ENCODE data around the gene GRK3. TPM values are rescaled to one million over a fixed set of nuclear protein-coding genes. Genes with fewer than 3 reads are reported as not detected.

Gene GRK3
- total RNA-seq, 4 donors from 2014 or later: 17.2 to 45.1 (median 27.1) TPM

GRCh38 chr22:25748704-25749103 lies 184.2 kb downstream of the GRK3 start:
- TF ChIP-seq CTCF (IDR thresholded peaks at IDR 0.05): no peak
- ATAC-seq (ENCODE audit: low FRiP score) (no peak), DNase-seq (ENCODE audit: low spot score) (no peak)

GRCh38 chr22:25749420-25750169 lies 185.1 kb downstream of the GRK3 start:
- DNase-seq (ENCODE audit: low spot score): no peak
- ATAC-seq (ENCODE audit: low FRiP score): no peak
- TF ChIP-seq CTCF (IDR thresholded peaks at IDR 0.05): no peak

GRCh38 chr22:25750569-25751173 lies 186.2 kb downstream of the GRK3 start:
- DNase-seq (ENCODE audit: low spot score) (no peak), ATAC-seq (ENCODE audit: low FRiP score) (no peak)
- TF ChIP-seq CTCF (IDR thresholded peaks at IDR 0.05): no peak

GRCh38 chr22:25751174-25751581 lies 186.7 kb downstream of the GRK3 start:
- DNase-seq (ENCODE audit: low spot score) (no peak), ATAC-seq (ENCODE audit: low FRiP score) (no peak)
- no peak for TF ChIP-seq CTCF (IDR thresholded peaks at IDR 0.05)

- ATAC-seq (ENCODE audit: low FRiP score) (no peak), DNase-seq (ENCODE audit: low spot score) (no peak)
- TF ChIP-seq CTCF (IDR thresholded peaks at IDR 0.05): no peak
These were observed 188.2 kb downstream of the GRK3 start for GRCh38 chr22:25752615-25753214.

- ATAC-seq (ENCODE audit: low FRiP score): no peak
- no peak for TF ChIP-seq CTCF (IDR thresholded peaks at IDR 0.05)
- no peak for DNase-seq (ENCODE audit: low spot score)
These were observed 188.8 kb downstream of the GRK3 start for GRCh38 chr22:25753252-25753651.

Measured in omental fat pad (tissue), 4 donors.